GM18951 (cell line): Measurements from ENCODE around the gene KATNBL1.
"Not testable (repeated sequence)": the region's sequence is repeated elsewhere in the genome, so short reads cannot be mapped to it uniquely, and the experiment has no call there.

Experiments used
- POLR2A ChIP-seq: IDR thresholded peaks from 4 replicates; pipeline ENCODE4 v1.6.1; 2011; ENCODE audit warnings: mild to moderate bottlenecking; ENCODE audit not compliant: insufficient read length, insufficient read depth; ENCODE audit errors: extremely low read depth
- in situ Hi-C: fragments of 300-500 bp; cut with MboI; formaldehyde crosslinking; loops from one replicate; pipeline ENCODE4 v1.12.0; 2022; ENCODE audit warnings: low sequenced_read_pairs, mixed read lengths, inconsistent platforms; ENCODE audit not compliant: unreplicated experiment

The KATNBL1 gene

GRCh38 chr15:34179234-34179633, 30.7 kb downstream of the KATNBL1 start:
- in situ Hi-C loops = no loop called here
- no peak for TF ChIP-seq POLR2A

DNA sequence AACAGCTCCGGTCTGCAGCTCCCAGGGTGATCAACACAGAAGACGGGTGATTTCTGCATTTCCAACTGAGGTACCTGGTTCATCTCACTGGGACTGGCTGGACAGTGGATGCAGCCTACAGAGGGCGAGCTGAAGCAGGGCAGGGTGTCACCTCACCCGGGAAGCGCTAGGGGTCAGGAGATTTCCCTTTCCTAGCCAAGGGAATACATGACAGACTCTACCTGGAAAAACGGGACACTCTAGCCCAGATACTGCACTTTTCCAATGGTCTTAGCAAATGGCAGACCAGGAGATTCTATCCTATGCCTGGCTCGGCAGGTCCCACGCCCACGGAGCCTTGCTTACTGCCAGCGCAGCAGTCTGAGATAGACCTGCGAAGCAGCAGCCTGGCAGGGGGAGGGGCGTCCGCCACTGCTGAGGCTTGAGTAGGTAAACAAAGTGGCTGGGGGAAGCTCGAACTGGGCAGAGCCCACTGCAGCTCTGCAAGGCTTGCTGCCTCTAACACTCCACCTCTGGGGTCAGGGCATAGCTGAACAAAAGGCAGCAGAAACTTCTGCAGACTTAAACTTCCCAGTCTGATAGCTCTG, 43.8 kb downstream of the KATNBL1 start:
- in situ Hi-C loops = not testable (repeated sequence)

GRCh38 chr15:34161329-34161963, 48.5 kb downstream of the KATNBL1 start:
- in situ Hi-C loops = no loop called here
- TF ChIP-seq POLR2A = no peak

DNA sequence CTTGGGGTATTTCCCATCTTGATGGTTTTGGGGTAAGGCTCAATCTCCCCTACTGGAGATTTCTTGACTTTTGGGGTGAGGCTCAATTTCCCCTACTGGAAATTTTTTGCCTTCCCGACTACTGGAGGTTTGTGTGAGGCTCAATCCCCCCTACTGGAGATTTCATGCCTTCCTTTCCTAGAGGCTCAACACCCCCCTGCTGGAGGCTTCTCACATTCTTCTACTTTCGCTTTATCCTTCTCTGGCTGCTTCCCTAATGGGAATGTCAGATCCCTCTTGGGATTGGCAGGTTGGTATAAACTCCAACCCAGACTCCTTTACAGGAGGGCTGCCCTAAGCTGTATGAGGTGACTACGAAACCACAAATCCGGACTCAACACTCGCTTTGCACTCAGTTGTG, 49.2 kb downstream of the KATNBL1 start:
- in situ Hi-C loops = no loop called here
- TF ChIP-seq POLR2A = no peak

- no peak for TF ChIP-seq POLR2A
- in situ Hi-C loops = no loop called here
Measured at GRCh38 chr15:34158355-34158754, 51.5 kb downstream of the KATNBL1 start.

DNA sequence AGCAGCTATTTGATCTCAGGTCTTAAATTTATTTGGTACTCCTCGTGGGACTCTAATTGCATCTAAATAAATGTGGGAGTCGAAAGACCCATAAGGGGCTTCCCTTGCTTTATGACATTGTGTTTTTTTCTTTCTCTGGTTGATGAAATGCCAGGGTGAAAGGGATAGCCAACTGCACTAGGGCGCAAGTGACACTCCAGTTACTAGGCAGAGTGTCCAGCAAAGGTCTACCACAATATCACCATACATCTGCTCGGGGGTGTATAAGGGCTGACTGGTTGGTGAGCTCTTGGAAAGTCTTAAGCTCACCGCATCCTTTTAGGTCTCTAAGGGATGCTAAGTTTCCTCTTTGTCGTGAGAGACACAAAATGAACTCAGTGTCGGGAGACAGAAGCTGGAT, 54.0 kb downstream of the KATNBL1 start:
- no peak for TF ChIP-seq POLR2A
- in situ Hi-C loops = no loop called here

- TF ChIP-seq POLR2A = no peak
- in situ Hi-C loops = no loop called here
Measured at GRCh38 chr15:34154725-34155204, 55.1 kb downstream of the KATNBL1 start.

DNA sequence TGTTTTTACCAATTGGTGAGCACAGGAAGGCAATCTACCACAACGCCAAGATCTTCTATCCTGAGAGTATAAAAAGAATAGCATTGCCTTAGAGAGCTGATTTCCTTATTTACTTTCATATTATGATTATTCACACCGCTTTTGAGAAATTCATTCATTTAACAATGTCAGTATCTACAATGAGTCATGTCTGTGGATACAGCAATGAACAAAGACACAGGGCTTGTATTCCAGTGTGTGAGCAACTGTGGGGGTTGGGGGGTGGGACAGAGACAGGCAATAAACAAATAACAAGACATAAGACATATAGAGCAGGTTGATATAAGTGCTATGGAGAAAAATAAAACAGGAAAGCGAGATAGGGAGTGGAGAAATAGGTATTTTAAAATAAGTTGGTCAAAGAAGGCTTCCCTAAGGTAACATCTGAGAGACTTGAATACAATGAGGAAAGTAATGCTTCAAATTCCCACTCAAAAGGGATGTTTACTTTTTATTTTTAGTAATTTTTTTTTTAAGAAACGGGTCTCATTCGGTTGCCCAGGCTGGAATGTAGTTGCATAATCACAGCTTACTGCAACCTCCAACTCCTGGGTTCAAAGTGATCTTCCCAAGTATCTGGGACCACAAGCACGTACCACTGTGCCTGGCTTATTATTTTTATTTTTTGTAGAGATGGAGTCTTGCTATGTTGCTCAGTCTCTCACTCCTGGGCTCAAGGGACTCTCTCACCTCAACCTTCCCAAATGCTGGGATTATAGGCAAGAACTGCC, 62.3 kb downstream of the KATNBL1 start:
- TF ChIP-seq POLR2A = no peak
- in situ Hi-C loops = no loop called here

GRCh38 chr15:34133511-34133910, 76.4 kb downstream of the KATNBL1 start:
- in situ Hi-C loops = no loop called here
- no peak for TF ChIP-seq POLR2A

DNA sequence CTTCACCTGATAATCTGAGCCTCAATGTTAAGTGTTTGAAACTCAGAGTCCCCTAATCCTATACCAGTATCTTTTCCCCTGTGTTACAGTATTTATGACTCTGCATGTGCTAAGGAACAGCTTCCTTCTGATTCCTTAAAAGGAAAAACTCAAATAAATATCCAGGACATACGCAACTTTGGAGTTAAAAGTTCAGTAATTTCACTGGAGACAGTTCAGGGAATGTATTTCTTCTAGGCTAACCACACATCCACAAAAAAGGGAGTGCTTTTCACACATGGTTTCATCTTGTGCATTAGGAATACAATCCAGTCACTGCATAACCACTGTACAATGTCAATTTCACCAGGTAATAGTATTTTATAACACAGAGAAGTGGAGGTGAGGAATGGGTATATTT, 77.0 kb downstream of the KATNBL1 start:
- in situ Hi-C loops = no loop called here
- no peak for TF ChIP-seq POLR2A

DNA sequence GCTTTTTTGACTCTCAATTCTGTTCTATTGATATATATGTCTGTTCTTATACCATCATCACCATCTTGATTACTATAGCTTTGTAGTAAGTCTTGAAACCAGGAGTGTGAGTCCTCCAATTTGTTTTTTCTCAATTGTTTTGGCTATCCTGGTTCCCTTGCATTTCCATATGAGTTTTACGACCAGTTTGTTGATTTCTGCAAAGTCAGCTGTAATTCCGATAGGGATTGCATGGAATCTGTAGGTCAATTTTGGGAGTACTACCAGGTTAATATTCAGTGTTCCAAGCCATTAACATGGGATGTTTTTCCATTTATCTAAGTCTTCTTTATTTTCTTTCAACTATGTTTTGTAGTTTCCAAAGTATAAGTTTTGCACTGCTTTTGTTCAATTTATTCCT, 81.0 kb downstream of the KATNBL1 start:
- in situ Hi-C loops = no loop called here
- TF ChIP-seq POLR2A = no peak

DNA sequence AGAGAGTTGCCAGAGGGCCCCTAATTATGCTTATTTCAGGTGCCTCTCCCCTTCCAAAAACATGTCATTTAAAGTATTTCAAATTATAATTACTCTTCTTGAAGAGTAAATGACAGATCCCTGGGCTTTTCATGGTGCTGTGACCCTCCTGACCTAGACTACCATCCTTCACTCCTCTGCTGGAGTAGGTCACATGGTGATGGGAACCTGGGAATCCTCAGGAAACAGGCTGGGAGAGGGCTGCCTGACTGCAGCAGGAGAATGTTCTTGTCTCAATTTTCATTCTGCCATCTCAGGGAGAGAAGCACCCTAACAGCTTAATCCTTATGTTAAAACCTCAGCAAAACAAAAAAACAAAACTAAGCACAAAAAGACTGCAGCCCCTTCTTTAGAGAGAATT, 83.4 kb downstream of the KATNBL1 start:
- in situ Hi-C loops = no loop called here
- no peak for TF ChIP-seq POLR2A

GRCh38 chr15:34125945-34126344, 84.0 kb downstream of the KATNBL1 start:
- in situ Hi-C loops = no loop called here
- no peak for TF ChIP-seq POLR2A

- in situ Hi-C loops = loop anchor here (25.0 kb wide), 1 partner anchor 238 kb away; the partner anchor contains the start of gene LPCAT4
- no peak for TF ChIP-seq POLR2A
Measured at GRCh38 chr15:34124651-34125050, 85.2 kb downstream of the KATNBL1 start.

GRCh38 chr15:34122771-34123183, 87.1 kb downstream of the KATNBL1 start:
- in situ Hi-C loops = loop anchor here (25.0 kb wide), 1 partner anchor 240 kb away; the partner anchor contains the start of gene LPCAT4
- no peak for TF ChIP-seq POLR2A

- in situ Hi-C loops = loop anchor here (25.0 kb wide), 1 partner anchor 241 kb away; the partner anchor contains the start of gene LPCAT4
Measured at GRCh38 chr15:34121786-34122185, 88.1 kb downstream of the KATNBL1 start.

DNA sequence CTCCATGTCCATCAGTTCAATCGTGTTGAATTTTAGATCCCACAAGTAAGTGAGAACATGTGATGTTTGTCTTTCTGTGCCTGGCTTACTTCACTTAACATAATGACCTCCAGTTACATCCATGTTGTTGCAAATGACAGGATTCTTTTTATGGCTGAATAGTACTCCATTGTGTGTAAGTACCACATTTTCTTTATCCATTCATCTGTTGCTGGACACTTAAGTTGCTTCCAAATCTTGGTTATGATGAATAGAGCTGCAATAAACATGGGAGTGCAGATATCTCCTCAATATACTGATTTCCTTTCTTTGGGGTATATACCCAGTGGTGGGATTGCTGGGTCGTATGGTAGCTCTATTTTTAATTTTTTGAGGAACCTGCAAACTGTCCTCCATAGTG, 89.5 kb downstream of the KATNBL1 start:
- in situ Hi-C loops = loop anchor here (25.0 kb wide), 1 partner anchor 242 kb away; the partner anchor contains the start of gene LPCAT4
